Uterus (tissue), 4 donors: ENCODE results near the gene WDR5. TPM values are rescaled to one million over a fixed set of nuclear protein-coding genes. Genes with fewer than 3 reads are reported as not detected.
A peak's percentile ranks its signal among the peaks of the same experiment; 100 is the strongest.

Experiments
- DNase-seq, 2 donors: peaks; one replicate each; pipeline ENCODE4 v3.0.0-alpha.2; 2019 to 2020
- H3K27ac ChIP-seq, 2 donors: fragments of 200-600 bp; sonication (generic); 1 replicate in 1 of 2; 2 replicates in 1 of 2; pipeline ENCODE4 v1.5.1; 2016 to 2018
- H3K27me3 ChIP-seq, 2 donors: fragments of 200-600 bp; sonication (generic); one replicate each; pipeline ENCODE4 v1.5.1; 2018 to 2019; ENCODE audit warnings: control low read depth in 1 of 2
- H3K36me3 ChIP-seq, 2 donors: fragments of 200-600 bp; sonication (generic); one replicate each; pipeline ENCODE4 v1.5.1; 2019; ENCODE audit warnings: control low read depth in 1 of 2
- H3K4me1 ChIP-seq, 2 donors: fragments of 200-600 bp; sonication (generic); one replicate each; pipeline ENCODE4 v1.5.1; 2018 to 2019; ENCODE audit warnings: control low read depth in 1 of 2
- H3K4me3 ChIP-seq, 2 donors: fragments of 200-600 bp; sonication (generic); 1 replicate in 1 of 2; 2 replicates in 1 of 2; pipeline ENCODE4 v1.5.1; 2018 to 2019; ENCODE audit warnings: mild to moderate bottlenecking in 1 of 2
- H3K9me3 ChIP-seq, 2 donors: fragments of 200-600 bp; sonication (generic); one replicate each; pipeline ENCODE4 v1.5.1; 2019; ENCODE audit warnings: control low read depth in 1 of 2
- CTCF ChIP-seq, 4 experiments: fragments of 200-600 bp in 2 of 4; fragments of 450-650 bp in 2 of 4; sonication (generic) in 2 of 4; IDR thresholded peaks; one replicate each; pipeline ENCODE4 v1.5.1; 2016 to 2019; ENCODE audit warnings: antibody characterized with exemption in 4 of 4, mild to moderate bottlenecking in 2 of 4, moderate library complexity in 1 of 4
- POLR2A ChIP-seq, 2 donors: fragments of 450-650 bp; IDR thresholded peaks; one replicate each; pipeline ENCODE4 v1.6.1; 2016; ENCODE audit warnings: antibody characterized with exemption in 2 of 2, mild to moderate bottlenecking in 1 of 2, moderate library complexity in 1 of 2
- intact Hi-C: fragments of 100-400 bp; cut with DNase I; formaldehyde crosslinking; loops from one replicate; pipeline ENCODE4 v1.15.1; 2023; ENCODE audit warnings: low total_unique reads
- total RNA-seq, 4 donors: library from RNA; depleted of rRNA in 3 of 4; stranded (reverse); fragments of >200 nt in 3 of 4; gene quantifications; one replicate each; pipeline versions ENCODE4 v1.1.0 to v1.2.4, GENCODE V29; 2014 to 2023
- donor health status: DM: yes; HTN: yes; CAD: no.

WDR5 gene
- total RNA-seq, 4 donors from 2014 or later = 2.9 to 30.5 (median 14.2) TPM

GRCh38 chr9:134180786-134181647, 45.1 kb downstream of the WDR5 start:
- TF ChIP-seq CTCF (IDR thresholded peaks at IDR 0.05) (no peak), POLR2A (IDR thresholded peaks at IDR 0.05) (no peak)
- Histone ChIP-seq H3K4me3 (no peak overlapping the region), H3K9me3 (no peaks in the 10 kb centered on the region), H3K36me3 (no peaks in the 10 kb centered on the region), H3K27me3 (no peaks in the 10 kb centered on the region), H3K27ac (no peak overlapping the region), H3K4me1 (peaks cover 0 to 6% of the 10 kb centered on the region in 2 donors)
- intact Hi-C loops = no loop called here
- no peak for DNase-seq

- Histone ChIP-seq H3K27me3 (no peaks in the 10 kb centered on the region), H3K27ac (no peak overlapping the region), H3K4me1 (peaks cover 0 to 6% of the 10 kb centered on the region in 2 donors), H3K9me3 (no peaks in the 10 kb centered on the region), H3K4me3 (no peak overlapping the region), H3K36me3 (no peaks in the 10 kb centered on the region)
- intact Hi-C loops = no loop called here
- no peak for TF ChIP-seq CTCF (IDR thresholded peaks at IDR 0.05)
- no peak for TF ChIP-seq POLR2A (IDR thresholded peaks at IDR 0.05)
- no peak for DNase-seq
These were observed 45.8 kb downstream of the WDR5 start for GRCh38 chr9:134181648-134182034.

- H3K27ac ChIP-seq = no peak overlapping the region
- intact Hi-C loops = no loop called here
- no peaks in the 10 kb centered on the region for H3K36me3 ChIP-seq
- no peak for TF ChIP-seq CTCF (IDR thresholded peaks at IDR 0.05)
- no peak for TF ChIP-seq POLR2A (IDR thresholded peaks at IDR 0.05)
- H3K27me3 ChIP-seq = no peaks in the 10 kb centered on the region
- peaks cover 0 to 6% of the 10 kb centered on the region in 2 donors for H3K4me1 ChIP-seq
- H3K4me3 ChIP-seq = no peak overlapping the region
- H3K9me3 ChIP-seq = no peaks in the 10 kb centered on the region
- peak in 1 of 2 donors; percentile 7 for DNase-seq
These were observed 46.7 kb downstream of the WDR5 start for GRCh38 chr9:134182554-134183085.

- H3K27ac ChIP-seq = no peak overlapping the region
- peaks cover 0 to 8% of the 10 kb centered on the region in 2 donors for H3K4me1 ChIP-seq
- no peaks in the 10 kb centered on the region for H3K36me3 ChIP-seq
- H3K27me3 ChIP-seq = no peaks in the 10 kb centered on the region
- no peak for DNase-seq
- intact Hi-C loops = no loop called here
- H3K4me3 ChIP-seq = no peak overlapping the region
- no peak for TF ChIP-seq CTCF (IDR thresholded peaks at IDR 0.05)
- TF ChIP-seq POLR2A (IDR thresholded peaks at IDR 0.05) = no peak
- no peaks in the 10 kb centered on the region for H3K9me3 ChIP-seq
These were observed 49.7 kb downstream of the WDR5 start for GRCh38 chr9:134185536-134186011.

GRCh38 chr9:134186471-134187109, 50.7 kb downstream of the WDR5 start:
- Histone ChIP-seq H3K9me3 (no peaks in the 10 kb centered on the region), H3K4me1 (peaks cover 0 to 8% of the 10 kb centered on the region in 2 donors), H3K4me3 (no peak overlapping the region), H3K27me3 (no peaks in the 10 kb centered on the region), H3K27ac (no peak overlapping the region), H3K36me3 (no peaks in the 10 kb centered on the region)
- DNase-seq = no peak
- intact Hi-C loops = no loop called here
- TF ChIP-seq CTCF (IDR thresholded peaks at IDR 0.05) (no peak), POLR2A (IDR thresholded peaks at IDR 0.05) (no peak)
